Hematopoietic multipotent progenitor cell treated with erythropoietin and hydrocortisone succinate and interleukin-3 and kit ligand, for 15 days (in vitro differentiated cells): ENCODE measurements around the gene OPRM1.

Source experiments
- DNase-seq: peaks from one replicate; pipeline ENCODE4 v3.0.0-alpha.2; 2015; ENCODE audit warnings: low spot score

OPRM1 gene

GRCh38 chr6:154080461-154081189 lies 41.6 kb downstream of the OPRM1 start:
- no peak for DNase-seq

DNA sequence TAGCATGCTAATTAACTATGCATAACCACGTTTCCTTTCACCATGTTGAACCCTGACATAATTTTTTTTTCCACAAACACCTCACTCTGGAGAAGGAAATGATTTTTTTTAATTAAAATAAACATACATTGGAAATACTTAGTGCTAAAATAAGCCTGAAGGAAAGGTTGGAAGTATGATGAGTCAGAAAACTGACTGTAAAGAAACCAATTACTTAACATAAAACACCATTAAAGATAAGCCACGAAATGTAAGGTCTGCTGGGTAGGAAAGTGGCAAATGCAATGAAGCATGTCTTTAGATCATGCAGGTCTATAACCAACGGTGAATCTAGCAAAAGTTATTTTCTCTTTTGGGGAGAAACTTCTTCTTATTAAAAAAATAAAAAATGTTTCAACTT lies 47.5 kb downstream of the OPRM1 start:
- no peak for DNase-seq

GRCh38 chr6:154092326-154092962 lies 53.4 kb downstream of the OPRM1 start:
- no peak for DNase-seq

DNA sequence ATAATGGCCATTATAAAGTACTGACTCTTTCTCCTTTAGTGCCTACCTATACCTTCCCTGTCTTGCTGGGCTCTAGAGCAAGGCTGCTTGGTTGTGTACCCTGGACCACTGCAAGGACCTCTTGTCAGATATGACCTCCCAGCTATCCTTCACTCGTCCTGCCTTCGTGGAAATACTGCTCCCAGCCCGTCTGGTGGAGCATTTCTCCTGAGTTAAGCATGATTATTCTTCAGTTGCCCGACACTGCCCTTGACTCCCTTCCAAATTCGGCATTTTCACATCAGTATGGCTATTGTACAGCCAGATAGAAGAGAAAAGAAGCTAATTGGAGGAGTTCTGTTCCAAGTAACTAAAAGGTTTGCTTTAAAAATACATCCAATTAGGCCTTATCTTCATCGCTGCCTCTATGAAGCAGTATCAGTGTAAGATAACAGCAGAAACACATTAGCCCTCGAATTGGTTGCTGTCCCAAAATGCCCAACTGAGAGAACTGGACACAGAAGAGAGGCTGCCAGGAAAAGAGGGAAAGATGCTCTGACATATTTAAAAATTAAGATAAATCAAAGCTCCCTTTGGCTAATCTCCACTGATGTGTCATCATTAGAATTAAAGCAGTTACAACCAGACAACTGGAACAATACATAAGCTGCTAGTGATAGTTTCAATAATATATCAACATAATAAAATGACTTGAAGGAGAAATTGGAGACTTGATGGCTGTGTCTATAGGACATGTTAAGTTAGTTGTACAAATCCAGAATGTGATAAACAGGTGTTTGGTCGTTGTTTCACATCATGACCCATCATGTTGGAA lies 54.4 kb downstream of the OPRM1 start:
- no peak for DNase-seq

DNA sequence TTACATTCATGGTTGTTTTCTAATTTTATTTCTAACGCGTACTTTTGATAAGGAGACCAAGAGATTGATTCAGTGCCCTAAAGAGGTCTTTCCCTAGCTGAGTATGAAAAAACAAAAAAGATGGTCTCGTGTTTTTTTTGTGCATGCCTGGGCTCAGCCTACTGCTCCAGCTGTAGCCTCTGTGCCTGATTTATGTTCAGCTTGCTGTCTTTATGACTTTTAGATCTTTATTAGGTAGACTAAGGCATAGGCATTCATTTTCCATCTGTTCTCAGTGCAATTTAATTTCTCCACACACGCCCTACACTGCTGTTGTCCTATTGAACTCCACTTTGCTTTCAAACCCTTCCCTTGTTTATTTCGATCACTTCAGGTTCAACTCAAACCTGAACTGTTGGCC lies 56.5 kb downstream of the OPRM1 start:
- DNase-seq: no peak

DNA sequence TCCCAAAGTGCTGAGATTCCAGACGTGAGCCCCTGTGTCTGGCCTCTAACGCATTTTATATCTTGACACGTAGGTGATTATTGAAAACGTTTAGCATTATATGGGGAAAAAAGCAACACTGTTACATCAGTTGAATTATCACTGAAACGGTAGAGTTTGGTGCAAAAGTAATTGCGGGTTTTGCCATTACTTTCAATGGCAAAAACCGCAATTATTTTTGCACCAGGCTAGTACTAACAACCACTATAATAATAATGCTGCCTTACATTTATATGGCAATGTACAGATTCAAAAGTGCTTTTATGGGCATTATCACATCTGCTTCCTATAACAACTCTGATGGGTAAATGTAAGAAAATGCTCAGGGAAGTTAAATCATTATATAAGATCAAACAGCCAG lies 57.3 kb downstream of the OPRM1 start:
- DNase-seq: no peak

GRCh38 chr6:154096834-154097233 lies 57.8 kb downstream of the OPRM1 start:
- no peak for DNase-seq

DNA sequence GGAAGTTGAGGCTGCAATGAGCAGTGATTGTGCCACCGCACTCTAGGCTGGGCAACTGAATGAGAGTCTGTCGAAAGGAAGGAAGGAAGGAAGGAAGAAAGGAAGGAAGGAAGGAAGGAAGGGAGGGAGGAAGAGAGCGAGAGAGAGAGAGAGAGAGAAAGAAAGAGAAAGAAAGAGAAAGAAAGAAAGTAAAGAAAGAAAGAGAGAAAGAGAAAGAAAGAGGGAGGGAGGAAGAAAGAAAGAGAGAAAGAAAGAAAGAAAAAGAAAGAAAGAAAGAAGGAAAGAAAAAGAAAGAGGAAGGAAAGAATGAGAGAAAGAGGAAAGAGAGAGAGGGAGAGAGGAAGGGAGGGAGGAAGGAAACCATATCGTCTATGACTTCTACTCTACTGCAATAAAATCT lies 60.2 kb downstream of the OPRM1 start:
- no peak for DNase-seq

- DNase-seq: no peak
Observed at GRCh38 chr6:154106251-154106650, 67.2 kb downstream of the OPRM1 start.

DNA sequence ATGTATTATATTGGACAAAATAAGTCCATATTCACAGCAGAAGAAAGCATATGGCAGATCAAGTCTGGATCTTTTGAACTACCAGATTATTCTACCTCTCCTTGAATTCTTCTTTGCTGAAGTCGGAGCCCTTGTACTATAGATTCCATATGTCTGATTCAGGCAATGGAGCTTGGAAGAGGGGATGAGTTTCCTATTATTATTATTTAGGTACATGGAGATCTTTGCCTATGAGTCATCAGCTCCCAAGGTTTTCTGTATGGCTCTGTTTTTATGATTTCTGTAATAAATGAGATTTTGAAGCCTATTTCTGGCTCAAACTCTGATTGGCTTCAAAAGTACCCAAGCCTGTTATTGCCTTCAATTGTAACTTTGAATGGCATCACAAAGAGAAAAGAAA lies 72.0 kb downstream of the OPRM1 start:
- no peak for DNase-seq

GRCh38 chr6:154112181-154112809 lies 73.3 kb downstream of the OPRM1 start:
- no peak for DNase-seq

- no peak for DNase-seq
Observed at GRCh38 chr6:154113392-154113791, 74.4 kb downstream of the OPRM1 start.

DNA sequence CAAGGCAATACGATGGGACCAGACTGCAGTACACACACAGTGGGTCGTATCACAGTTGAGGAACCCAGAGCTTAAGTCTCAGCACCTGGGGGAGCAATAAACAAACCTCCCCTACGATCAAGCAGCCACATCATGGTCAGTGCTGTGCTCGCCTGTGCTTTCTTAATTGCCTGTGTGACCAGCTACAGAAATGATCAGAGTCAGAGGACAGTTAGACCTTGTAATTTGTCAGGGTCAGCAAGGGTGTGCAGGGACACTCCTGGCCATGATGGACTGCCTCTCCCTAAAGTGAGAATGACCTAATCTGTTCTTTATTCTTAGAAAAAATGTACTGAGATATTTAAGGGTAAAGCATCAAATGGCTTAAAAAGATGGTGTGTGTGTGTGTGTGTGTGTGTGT lies 78.4 kb downstream of the OPRM1 start:
- DNase-seq: no peak

DNA sequence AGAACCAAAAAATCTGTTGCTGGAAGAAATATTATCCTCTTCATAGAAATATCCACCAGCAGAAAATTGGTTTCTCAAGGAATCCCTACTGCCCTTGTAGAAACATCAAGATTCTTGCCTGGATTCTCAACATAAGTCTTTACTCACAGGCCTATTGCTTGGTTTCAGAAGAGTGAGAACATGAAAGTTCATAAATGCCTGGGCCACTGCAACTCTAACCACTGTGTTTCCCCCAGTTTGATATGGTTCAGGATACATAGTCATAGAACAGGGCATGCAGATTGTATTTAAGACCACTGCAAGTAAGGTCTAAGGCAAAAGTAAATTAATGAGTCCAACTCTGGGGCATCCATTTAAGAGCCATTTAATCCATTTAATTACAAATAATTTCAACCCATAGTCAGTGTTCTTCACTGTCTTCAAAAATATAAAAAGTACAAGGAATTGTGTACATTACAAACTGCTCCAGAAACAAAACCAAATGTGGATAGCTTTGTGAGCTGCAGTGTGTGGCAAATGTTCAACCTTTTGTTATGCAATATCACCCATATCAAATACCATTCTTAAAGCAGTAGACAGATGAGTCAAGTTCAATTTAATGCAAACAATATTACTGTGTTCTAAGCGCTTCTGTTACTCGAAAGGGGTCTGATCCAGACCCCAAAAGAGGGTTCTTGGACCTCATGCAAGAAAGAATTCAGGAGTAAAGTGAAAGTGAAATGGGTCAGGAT lies 83.3 kb downstream of the OPRM1 start:
- DNase-seq: no peak

DNA sequence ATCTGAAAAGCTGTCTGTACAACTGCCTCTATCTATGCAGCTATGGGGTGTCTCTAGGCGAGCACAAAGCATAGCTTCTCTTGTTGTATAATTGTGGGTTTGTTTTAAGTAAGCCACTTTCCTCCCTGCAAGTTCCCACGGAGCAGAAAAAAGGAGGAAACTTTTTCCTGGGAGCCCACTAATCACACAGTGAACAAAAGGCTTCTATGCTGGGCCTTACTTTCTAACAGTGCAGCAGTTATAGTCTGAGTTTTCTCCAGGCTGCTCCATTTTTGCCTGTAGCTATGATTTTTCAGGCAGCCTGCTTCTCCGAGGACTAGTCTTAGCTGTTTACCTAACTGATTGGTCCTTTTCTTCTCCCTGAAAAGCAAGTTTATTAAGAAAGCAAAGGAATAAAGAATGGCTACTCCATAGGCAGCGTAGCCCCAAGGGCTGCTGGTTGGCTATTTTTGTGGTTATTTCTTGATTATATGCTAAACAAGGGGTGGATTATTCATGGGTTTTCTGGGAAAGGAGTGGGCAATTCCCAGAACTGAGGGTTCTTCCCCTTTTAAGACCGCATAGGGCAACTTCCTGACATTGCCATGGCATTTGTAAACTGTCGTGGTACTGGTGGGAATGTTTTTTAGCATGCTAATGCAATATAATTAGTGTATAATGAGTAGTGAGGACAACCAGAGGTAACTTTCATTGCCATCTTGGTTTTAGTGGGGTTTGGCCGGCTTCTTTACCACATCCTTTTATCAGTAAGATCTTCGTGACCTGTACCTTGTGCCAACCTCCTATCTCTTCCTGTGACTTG lies 84.3 kb downstream of the OPRM1 start:
- no peak for DNase-seq

DNA sequence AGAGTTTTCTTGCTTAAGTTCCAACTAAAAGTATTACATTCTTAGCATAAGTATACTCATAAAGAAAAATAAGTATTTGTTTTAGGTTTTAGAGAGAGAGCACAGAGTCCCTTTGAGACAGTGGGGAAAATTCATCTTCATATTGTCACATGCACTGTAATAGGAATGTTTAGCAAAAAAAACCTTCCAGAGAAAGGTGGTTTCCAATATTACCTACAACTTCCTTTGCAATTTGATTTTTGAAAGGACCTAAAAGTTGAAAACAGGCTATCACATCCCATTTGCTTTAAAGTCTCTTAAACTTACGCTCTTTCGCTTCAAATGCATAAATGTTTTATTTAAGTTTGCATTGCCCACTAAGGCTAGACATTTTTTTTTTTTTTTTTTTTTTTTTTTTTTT lies 86.4 kb downstream of the OPRM1 start:
- DNase-seq: no peak

DNA sequence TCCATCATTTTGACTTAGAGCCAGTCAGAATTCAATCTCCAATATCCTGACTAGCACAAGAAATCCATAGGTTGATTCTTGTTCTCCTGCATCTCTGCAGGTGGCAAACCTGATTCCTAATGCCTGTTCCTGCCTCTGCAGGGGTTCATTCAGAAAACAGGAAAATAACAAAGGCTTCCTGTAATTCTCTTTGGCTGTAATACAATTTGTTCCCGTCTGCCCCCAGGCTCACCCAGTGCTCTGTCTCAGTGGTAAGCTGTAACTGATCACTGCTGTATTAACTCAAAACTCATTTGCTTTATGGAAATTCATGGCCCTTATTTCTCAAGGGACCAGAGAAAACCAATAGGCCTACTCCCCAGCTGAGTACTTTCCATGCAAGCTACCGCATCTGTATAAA lies 88.6 kb downstream of the OPRM1 start:
- DNase-seq: no peak

DNA sequence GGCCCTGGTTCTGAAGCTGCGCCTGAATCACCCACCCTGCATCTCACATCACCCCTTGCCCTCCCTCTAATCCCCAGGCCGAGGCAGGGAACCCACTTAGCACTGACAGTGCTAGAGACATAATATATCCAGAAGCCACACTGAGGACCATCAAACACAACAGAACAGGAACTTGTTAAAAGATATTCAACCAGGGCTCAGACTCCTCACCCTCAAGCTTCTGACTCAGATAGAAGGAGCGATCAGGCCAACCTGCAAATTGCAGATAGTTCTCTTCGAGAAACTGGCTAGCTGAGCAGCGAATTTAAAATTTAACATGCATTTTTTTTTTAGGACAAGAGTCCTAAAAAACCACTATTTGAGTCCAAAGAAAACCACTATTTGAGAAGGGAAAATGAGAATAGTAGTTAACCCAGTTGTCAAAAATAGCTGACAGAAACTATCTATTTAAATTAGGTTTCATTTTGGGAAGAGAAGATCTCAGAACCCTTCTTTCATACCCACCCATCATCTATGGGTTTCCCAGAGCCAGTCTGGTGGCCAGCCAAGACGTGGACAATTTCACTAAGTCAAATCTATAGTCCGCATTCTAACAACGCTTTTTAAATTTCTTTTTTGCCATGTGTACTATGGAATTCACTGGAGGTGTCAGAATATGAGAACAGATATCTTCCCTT lies 95.6 kb downstream of the OPRM1 start:
- DNase-seq: no peak

GRCh38 chr6:154138793-154139192 lies 99.8 kb downstream of the OPRM1 start:
- DNase-seq: no peak

- no peak for DNase-seq
Observed at GRCh38 chr6:154139892-154140291, 100.9 kb downstream of the OPRM1 start.

- no peak for DNase-seq
Observed at GRCh38 chr6:154140743-154141142, 101.7 kb downstream of the OPRM1 start.
